Suprapubic skin (tissue), 4 donors: Measurements from ENCODE around the gene NDUFB2.

ENCODE experiments used
- CTCF ChIP-seq, 2 donors: fragments of 200-600 bp in 1 of 2; fragments of 450-650 bp in 1 of 2; sonication (generic) in 1 of 2; IDR thresholded peaks; one replicate each; pipeline ENCODE4 v1.5.1; 2016 to 2019; ENCODE audit warnings: antibody characterized with exemption in 2 of 2, mild to moderate bottlenecking in 1 of 2, moderate library complexity in 1 of 2
- EP300 ChIP-seq: sonication (generic); formaldehyde crosslinking; IDR thresholded peaks from one replicate; pipeline ENCODE4 v1.6.1; 2017; ENCODE audit warnings: antibody characterized with exemption
- POLR2A ChIP-seq, 2 donors: fragments of 450-650 bp; IDR thresholded peaks; one replicate each; pipeline ENCODE4 v1.6.1; 2017; ENCODE audit warnings: antibody characterized with exemption in 2 of 2, mild to moderate bottlenecking in 2 of 2, moderate library complexity in 2 of 2
- POLR2AphosphoS5 ChIP-seq, 3 donors: sonication (generic); formaldehyde crosslinking; IDR thresholded peaks; one replicate each; pipeline ENCODE4 v1.6.1; 2017; ENCODE audit warnings: antibody characterized with exemption in 3 of 3

GRCh38 chr7:140657891-140658290 lies 38.6 kb upstream of the NDUFB2 start:
- TF ChIP-seq CTCF (IDR thresholded peaks at IDR 0.05) (no peak), POLR2A (IDR thresholded peaks at IDR 0.05) (no peak), POLR2AphosphoS5 (IDR thresholded peaks at IDR 0.05) (no peak), EP300 (no peak)
